Activated T-helper 17 cell treated with anti-CD3 and anti-CD28 coated beads, Interleukin-2, amount 50 U/mL, for 72 hours (primary cell): ENCODE measurements around the gene APBB3. TPM values are rescaled to one million over a fixed set of nuclear protein-coding genes. Genes with fewer than 3 reads are reported as not detected.

Experiments
- ATAC-seq: fragments of 150-1000 bp; cut with Tn5 transposase; replicated peaks from 2 replicates; pipeline ENCODE4 v1.10.0; 2021; ENCODE audit warnings: mild to moderate bottlenecking, moderate library complexity
- H3K27ac Mint-ChIP-seq: one replicate; pipeline ENCODE4 v1.8.0; 2022; ENCODE audit warnings: mixed read lengths
- H3K27me3 Mint-ChIP-seq: one replicate; pipeline ENCODE4 v1.8.0; 2022; ENCODE audit warnings: mixed read lengths
- H3K36me3 Mint-ChIP-seq: one replicate; pipeline ENCODE4 v1.8.0; 2022; ENCODE audit warnings: low read depth, mild to moderate bottlenecking, mixed read lengths
- H3K4me1 Mint-ChIP-seq: one replicate; pipeline ENCODE4 v1.8.0; 2022; ENCODE audit warnings: mixed read lengths
- H3K4me3 Mint-ChIP-seq: one replicate; pipeline ENCODE4 v1.8.0; 2022; ENCODE audit warnings: mild to moderate bottlenecking, mixed read lengths
- H3K9me3 Mint-ChIP-seq: one replicate; pipeline ENCODE4 v1.8.0; 2022; ENCODE audit warnings: mixed read lengths
- total RNA-seq, 2 donors: library from RNA; stranded (reverse); gene quantifications; one replicate each; pipeline ENCODE4 v1.2.3, GENCODE V29; 2022

Gene APBB3
- total RNA-seq, 2 donors from 2014 or later, result 20.5 to 56.6 TPM

- Mint-ChIP-seq H3K9me3 (no peaks in the 10 kb centered on the region), H3K36me3 (peaks cover 51% of the 10 kb centered on the region), H3K27ac (peak overlapping the region; percentile 76), H3K4me1 (peaks cover 23% of the 10 kb centered on the region), H3K4me3 (peak overlapping the region; percentile 93), H3K27me3 (no peaks in the 10 kb centered on the region)
- ATAC-seq, result no peak
These were observed 2.9 kb upstream of the APBB3 start for GRCh38 chr5:140567136-140567818.

- H3K4me1 Mint-ChIP-seq, result peaks cover 23% of the 10 kb centered on the region
- H3K27me3 Mint-ChIP-seq, result no peaks in the 10 kb centered on the region
- H3K9me3 Mint-ChIP-seq, result no peaks in the 10 kb centered on the region
- H3K4me3 Mint-ChIP-seq, result peak overlapping the region; percentile 93
- H3K27ac Mint-ChIP-seq, result peak overlapping the region; percentile 76
- ATAC-seq, result no peak
- H3K36me3 Mint-ChIP-seq, result peaks cover 51% of the 10 kb centered on the region
These were observed 2.3 kb upstream of the APBB3 start for GRCh38 chr5:140566665-140567064.

- Mint-ChIP-seq H3K36me3 (peaks cover 51% of the 10 kb centered on the region), H3K4me3 (peak overlapping the region; percentile 93), H3K9me3 (no peaks in the 10 kb centered on the region), H3K27me3 (no peaks in the 10 kb centered on the region), H3K4me1 (peaks cover 23% of the 10 kb centered on the region), H3K27ac (peak overlapping the region; percentile 93)
- no peak for ATAC-seq
These were observed 1.3 kb upstream of the APBB3 start for GRCh38 chr5:140565780-140566095.

- peaks cover 23% of the 10 kb centered on the region for H3K4me1 Mint-ChIP-seq
- peak overlapping the region; percentile 93 for H3K4me3 Mint-ChIP-seq
- peak overlapping the region; percentile 93 for H3K27ac Mint-ChIP-seq
- no peaks in the 10 kb centered on the region for H3K27me3 Mint-ChIP-seq
- no peaks in the 10 kb centered on the region for H3K9me3 Mint-ChIP-seq
- peaks cover 48% of the 10 kb centered on the region for H3K36me3 Mint-ChIP-seq
- ATAC-seq, result peak; percentile 1
These were observed 804 bp upstream of the APBB3 start for GRCh38 chr5:140565024-140565779.

- peak overlapping the region; percentile 93 for H3K4me3 Mint-ChIP-seq
- peaks cover 39% of the 10 kb centered on the region for H3K36me3 Mint-ChIP-seq
- ATAC-seq, result no peak
- H3K4me1 Mint-ChIP-seq, result peaks cover 16% of the 10 kb centered on the region
- H3K27me3 Mint-ChIP-seq, result no peaks in the 10 kb centered on the region
- H3K27ac Mint-ChIP-seq, result peak overlapping the region; percentile 93
- H3K9me3 Mint-ChIP-seq, result no peaks in the 10 kb centered on the region
These were observed 802 bp downstream of the APBB3 start for GRCh38 chr5:140563596-140563995.

GRCh38 chr5:140561753-140562523, 2.5 kb downstream of the APBB3 start:
- H3K27me3 Mint-ChIP-seq, result no peaks in the 10 kb centered on the region
- H3K4me1 Mint-ChIP-seq, result peaks cover 13% of the 10 kb centered on the region
- H3K9me3 Mint-ChIP-seq, result no peaks in the 10 kb centered on the region
- peak overlapping the region; percentile 93 for H3K27ac Mint-ChIP-seq
- peak overlapping the region; percentile 93 for H3K4me3 Mint-ChIP-seq
- ATAC-seq, result no peak
- H3K36me3 Mint-ChIP-seq, result peaks cover 38% of the 10 kb centered on the region

- Mint-ChIP-seq H3K27me3 (no peaks in the 10 kb centered on the region), H3K36me3 (peaks cover 38% of the 10 kb centered on the region), H3K27ac (peak overlapping the region; percentile 40), H3K4me1 (peaks cover 22% of the 10 kb centered on the region), H3K9me3 (no peaks in the 10 kb centered on the region), H3K4me3 (no peak overlapping the region)
- no peak for ATAC-seq
These were observed 4.2 kb downstream of the APBB3 start for GRCh38 chr5:140560227-140560626.

- H3K4me1 Mint-ChIP-seq, result peaks cover 36% of the 10 kb centered on the region
These were observed 5.9 kb downstream of the APBB3 start for GRCh38 chr5:140558542-140558941.

GRCh38 chr5:140557965-140558364, 6.4 kb downstream of the APBB3 start:
- peak overlapping the region; percentile 63 for H3K4me3 Mint-ChIP-seq
- no peak for ATAC-seq
- peaks cover 52% of the 10 kb centered on the region for H3K36me3 Mint-ChIP-seq
- H3K9me3 Mint-ChIP-seq, result no peaks in the 10 kb centered on the region
- peaks cover 41% of the 10 kb centered on the region for H3K4me1 Mint-ChIP-seq
- H3K27ac Mint-ChIP-seq, result peak overlapping the region; percentile 75
- no peaks in the 10 kb centered on the region for H3K27me3 Mint-ChIP-seq

More at GRCh38 chr5:140558542-140558941, 5.9 kb downstream of the APBB3 start:
- H3K36me3 Mint-ChIP-seq, result peaks cover 46% of the 10 kb centered on the region
- H3K9me3 Mint-ChIP-seq, result no peaks in the 10 kb centered on the region
- peak overlapping the region; percentile 75 for H3K27ac Mint-ChIP-seq
- no peaks in the 10 kb centered on the region for H3K27me3 Mint-ChIP-seq
- H3K4me3 Mint-ChIP-seq, result peak overlapping the region; percentile 63
- no peak for ATAC-seq

GRCh38 chr5:140557136-140557805, 7.1 kb downstream of the APBB3 start, which contains the start of gene SRA1:
TSS of gene SRA1 (minus strand) at chr5:140557473. CDS start at chr5:140557452, 21 bp downstream.
- H3K36me3 Mint-ChIP-seq, result peaks cover 59% of the 10 kb centered on the region
- H3K27me3 Mint-ChIP-seq, result no peaks in the 10 kb centered on the region
- H3K9me3 Mint-ChIP-seq, result no peaks in the 10 kb centered on the region
- peak within 1 kb of the TSS; percentile 63 for H3K4me3 Mint-ChIP-seq
- H3K27ac Mint-ChIP-seq, result peak within 1 kb of the TSS; percentile 75
- peaks cover 44% of the 10 kb centered on the region for H3K4me1 Mint-ChIP-seq
- peak; percentile 93 for ATAC-seq

- no peaks in the 10 kb centered on the region for H3K27me3 Mint-ChIP-seq
- H3K27ac Mint-ChIP-seq, result peak overlapping the region; percentile 75
- H3K36me3 Mint-ChIP-seq, result peaks cover 67% of the 10 kb centered on the region
- ATAC-seq, result no peak
- peak overlapping the region; percentile 63 for H3K4me3 Mint-ChIP-seq
- no peaks in the 10 kb centered on the region for H3K9me3 Mint-ChIP-seq
- peaks cover 44% of the 10 kb centered on the region for H3K4me1 Mint-ChIP-seq
These were observed 8.0 kb downstream of the APBB3 start for GRCh38 chr5:140556438-140556837.

- Mint-ChIP-seq H3K27me3 (no peaks in the 10 kb centered on the region), H3K9me3 (no peaks in the 10 kb centered on the region), H3K4me3 (peak overlapping the region; percentile 63), H3K36me3 (peaks cover 73% of the 10 kb centered on the region), H3K4me1 (peaks cover 44% of the 10 kb centered on the region), H3K27ac (peak overlapping the region; percentile 75)
- no peak for ATAC-seq
These were observed 8.6 kb downstream of the APBB3 start for GRCh38 chr5:140555747-140556312.

GRCh38 chr5:140554454-140554853, 9.9 kb downstream of the APBB3 start:
- Mint-ChIP-seq H3K4me1 (peaks cover 44% of the 10 kb centered on the region), H3K9me3 (no peaks in the 10 kb centered on the region), H3K4me3 (peak overlapping the region; percentile 63), H3K36me3 (peaks cover 87% of the 10 kb centered on the region), H3K27me3 (no peaks in the 10 kb centered on the region), H3K27ac (peak overlapping the region; percentile 75)
- ATAC-seq, result peak; percentile 22

GRCh38 chr5:140553657-140554056, 10.7 kb downstream of the APBB3 start:
- Mint-ChIP-seq H3K4me1 (peaks cover 44% of the 10 kb centered on the region), H3K4me3 (peak overlapping the region; percentile 63), H3K27me3 (no peaks in the 10 kb centered on the region), H3K36me3 (peaks cover 91% of the 10 kb centered on the region), H3K9me3 (no peaks in the 10 kb centered on the region), H3K27ac (peak overlapping the region; percentile 75)
- ATAC-seq, result peak; percentile 59
